Measurements from ENCODE around the gene QSER1.

GRCh38 chr11:32894921-32895320 is 2.3 kb downstream of the QSER1 start:
- TF ChIP-seq, protein P1, sequence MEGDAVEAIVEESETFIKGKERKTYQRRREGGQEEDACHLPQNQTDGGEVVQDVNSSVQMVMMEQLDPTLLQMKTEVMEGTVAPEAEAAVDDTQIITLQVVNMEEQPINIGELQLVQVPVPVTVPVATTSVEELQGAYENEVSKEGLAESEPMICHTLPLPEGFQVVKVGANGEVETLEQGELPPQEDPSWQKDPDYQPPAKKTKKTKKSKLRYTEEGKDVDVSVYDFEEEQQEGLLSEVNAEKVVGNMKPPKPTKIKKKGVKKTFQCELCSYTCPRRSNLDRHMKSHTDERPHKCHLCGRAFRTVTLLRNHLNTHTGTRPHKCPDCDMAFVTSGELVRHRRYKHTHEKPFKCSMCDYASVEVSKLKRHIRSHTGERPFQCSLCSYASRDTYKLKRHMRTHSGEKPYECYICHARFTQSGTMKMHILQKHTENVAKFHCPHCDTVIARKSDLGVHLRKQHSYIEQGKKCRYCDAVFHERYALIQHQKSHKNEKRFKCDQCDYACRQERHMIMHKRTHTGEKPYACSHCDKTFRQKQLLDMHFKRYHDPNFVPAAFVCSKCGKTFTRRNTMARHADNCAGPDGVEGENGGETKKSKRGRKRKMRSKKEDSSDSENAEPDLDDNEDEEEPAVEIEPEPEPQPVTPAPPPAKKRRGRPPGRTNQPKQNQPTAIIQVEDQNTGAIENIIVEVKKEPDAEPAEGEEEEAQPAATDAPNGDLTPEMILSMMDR (optimal IDR thresholded peaks at IDR 0.05 in 1 of 3, IDR thresholded peaks at IDR 0.05 in 1 of 3, conservative IDR thresholded peaks at IDR 0.05 in 1 of 3; ENCODE audit: extremely low read depth in 1 of 3, insufficient read depth in 2 of 3, low read length in 3 of 3): no peak
- no peak for TF ChIP-seq EZH2 (IDR thresholded peaks at IDR 0.05; ENCODE audit: low read length)

All from keratinocyte (primary cell).